Measurements from ENCODE around the gene CDHR2.

CDHR2 gene

DNA sequence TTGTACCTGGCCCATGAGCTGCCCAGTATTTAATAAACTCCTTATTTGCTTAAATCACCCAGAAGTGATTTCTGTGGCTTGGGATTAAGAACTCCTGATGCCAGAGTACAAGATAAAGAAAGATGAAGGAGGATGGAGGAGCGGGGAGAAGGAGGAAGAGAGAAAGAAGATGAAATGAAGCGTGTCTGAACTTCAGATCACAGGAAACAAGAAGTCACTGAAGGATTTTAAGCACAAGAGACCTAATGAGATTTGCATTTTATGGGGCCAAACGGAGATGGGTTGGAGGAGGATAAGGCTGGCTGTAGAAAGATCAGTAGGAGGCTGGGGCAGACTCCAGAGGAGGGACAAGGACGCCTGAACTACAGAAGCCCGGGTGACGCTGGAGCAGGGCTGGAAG, 84.5 kb downstream of the CDHR2 start:
- no peak for DNase-seq (ENCODE audit: low read depth in 2 of 3, low spot score in 1 of 3)

DNA sequence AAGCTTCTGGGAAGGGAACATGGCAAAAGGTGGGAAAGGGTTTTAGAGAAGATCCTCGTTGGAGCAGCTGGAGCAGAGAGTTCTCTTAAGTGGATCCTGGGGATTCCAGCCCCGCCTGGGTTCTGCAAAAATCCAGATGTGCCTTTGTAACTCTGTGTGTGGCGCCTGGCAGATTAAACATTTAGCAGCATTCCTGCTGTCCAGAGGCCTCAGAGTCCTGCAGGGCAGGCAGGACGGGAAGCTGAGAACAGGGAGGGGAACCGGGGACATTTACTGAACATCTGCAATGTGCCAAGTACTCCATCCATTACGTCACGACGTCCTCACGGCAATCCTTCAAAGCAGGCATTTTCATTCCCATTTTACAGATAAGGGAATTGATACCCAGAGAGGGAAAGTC, 87.3 kb downstream of the CDHR2 start:
- no peak for DNase-seq (ENCODE audit: low read depth in 2 of 3, low spot score in 1 of 3)

DNA sequence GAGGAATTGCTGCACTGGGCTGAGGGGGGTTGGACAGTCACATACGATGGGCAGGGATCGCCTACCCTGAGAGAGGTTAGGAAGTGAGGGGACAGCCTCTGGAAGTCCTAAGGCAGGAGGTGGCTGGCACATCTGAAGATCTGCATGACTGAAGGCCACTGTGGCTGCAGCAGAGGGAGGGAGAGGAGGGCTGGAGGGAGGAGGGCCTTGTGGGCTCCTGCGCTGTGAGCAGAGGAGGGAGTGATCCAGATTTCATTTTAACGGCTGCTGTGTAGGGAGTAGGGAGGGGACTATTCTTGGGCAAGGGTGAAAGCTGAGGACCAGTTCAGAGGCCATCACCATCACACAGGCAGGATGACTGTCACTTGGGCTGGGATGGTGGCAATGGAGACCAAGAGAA, 88.4 kb downstream of the CDHR2 start:
- DNase-seq (ENCODE audit: low read depth in 2 of 3, low spot score in 1 of 3), result no peak

DNA sequence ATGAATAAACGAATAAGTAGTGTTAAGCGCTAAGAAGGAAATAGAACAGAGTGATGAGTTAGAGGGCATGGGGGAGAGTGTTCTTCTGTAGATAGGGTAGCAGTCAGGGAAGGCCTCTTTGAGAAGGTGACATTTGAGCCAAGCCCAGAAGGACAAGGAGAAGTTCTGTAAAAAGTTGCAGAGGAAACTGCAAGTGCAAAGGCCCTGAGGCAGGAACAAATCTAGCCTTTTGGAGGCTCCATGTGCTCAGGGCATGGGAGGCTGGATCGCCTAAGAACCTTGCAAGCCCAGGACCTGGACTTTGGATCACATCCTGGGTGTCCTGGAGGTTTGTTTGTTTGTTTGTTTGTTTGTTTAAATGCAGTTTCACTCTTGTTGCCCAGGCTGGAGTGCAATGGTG, 89.3 kb downstream of the CDHR2 start:
- no peak for DNase-seq (ENCODE audit: low read depth in 2 of 3, low spot score in 1 of 3)

DNA sequence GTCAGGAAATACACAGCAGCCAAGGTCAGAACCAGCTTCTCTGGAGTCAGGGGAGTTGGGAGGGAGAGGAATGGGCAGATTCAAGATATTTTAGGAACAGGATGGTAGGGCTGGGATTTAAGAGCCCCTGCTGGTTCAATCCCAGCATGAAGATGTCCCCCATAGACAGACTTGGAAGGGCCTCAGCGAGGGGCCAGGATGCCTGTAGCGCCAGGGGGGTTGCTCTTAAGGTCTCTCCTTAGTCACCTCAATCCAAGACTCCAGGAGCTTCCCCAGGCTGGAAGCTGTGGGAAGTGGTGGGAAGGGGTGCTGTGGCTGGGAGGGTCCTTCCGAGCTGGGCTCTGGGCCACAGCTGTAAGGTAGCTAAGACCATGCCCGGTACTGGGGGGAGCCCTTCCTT, 90.1 kb downstream of the CDHR2 start:
- no peak for DNase-seq (ENCODE audit: low read depth in 2 of 3, low spot score in 1 of 3)

DNA sequence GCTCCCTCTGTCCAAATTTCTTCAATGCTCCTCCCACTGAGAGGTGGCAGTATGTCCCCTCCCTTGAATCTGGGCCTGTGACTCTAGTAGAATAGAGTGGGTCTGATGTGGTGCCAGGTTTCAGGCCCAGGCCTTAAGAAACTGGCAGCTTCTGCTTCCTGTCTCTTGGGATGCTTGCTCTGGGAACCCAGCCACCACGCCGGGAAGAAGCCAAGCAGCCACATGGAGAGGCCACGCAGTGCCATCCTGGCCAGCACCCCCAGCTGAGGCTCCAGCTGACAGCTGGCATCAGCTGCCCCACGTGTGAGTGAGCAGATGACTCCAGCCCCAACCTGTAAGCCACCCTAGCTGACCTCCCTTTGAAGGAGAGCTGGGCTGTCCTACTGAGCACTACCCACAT, 90.8 kb downstream of the CDHR2 start:
- no peak for DNase-seq (ENCODE audit: low read depth in 2 of 3, low spot score in 1 of 3)

DNA sequence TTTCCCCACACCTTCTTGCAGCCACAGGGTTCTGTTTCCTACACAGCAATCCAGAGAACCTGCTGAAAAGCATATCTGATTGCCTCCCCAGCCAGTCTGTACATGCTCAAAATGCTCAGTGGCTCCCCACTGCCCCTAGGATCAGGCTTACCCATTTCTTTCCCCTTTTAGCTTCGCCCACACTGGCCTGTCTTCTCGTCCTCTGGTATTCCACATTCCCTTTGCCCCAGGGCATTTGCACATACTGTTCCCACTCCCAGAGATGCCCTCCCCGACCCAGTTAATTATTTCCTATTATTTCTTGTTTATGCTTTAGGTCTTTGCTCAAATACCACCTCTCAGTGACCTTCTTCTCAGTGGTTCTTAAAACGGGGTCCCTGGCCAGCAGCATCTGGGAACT, 91.5 kb downstream of the CDHR2 start:
- DNase-seq (ENCODE audit: low read depth in 2 of 3, low spot score in 1 of 3), result no peak

DNA sequence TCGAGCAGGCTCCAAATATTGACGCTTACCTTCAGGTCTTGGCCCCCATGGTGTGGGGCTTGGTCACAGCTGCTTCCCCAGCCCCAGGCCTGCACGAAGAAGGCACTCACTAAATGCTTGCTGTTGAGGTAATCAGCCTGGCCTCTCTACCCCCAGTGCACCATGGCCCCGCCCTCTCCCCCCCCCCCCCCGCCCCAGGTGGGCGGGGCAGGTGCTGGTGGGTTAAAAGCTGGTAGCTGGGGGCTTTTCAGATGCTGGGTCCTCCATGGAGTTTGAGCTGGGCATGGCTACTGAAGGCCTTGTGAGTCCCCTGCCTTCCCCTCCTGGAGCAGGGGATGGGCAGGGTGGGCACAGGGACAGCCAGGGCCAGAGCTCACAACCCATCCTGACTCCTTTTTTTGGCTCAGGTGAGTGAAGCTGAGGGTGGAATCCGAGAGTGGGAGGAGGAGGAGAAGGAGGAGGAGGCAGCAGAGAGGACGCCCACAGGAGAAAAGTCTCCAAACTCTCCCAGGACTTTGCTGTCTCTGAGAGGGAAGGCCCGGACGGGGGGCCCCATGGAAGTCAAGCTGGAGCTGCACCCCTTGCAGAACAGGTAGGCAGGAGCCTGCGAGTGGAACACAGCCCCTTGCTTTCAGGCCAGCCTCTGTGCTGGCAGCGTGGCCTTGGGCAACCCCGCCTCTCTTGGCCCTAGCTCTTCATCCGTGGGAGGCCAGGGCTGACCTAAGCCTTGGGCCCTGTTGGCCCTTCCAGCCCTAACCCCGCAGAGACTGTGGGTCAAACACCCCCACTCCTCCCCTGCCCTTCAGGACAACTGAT, 93.7 kb downstream of the CDHR2 start:
- no peak for DNase-seq (ENCODE audit: low read depth in 2 of 3, low spot score in 1 of 3)

DNA sequence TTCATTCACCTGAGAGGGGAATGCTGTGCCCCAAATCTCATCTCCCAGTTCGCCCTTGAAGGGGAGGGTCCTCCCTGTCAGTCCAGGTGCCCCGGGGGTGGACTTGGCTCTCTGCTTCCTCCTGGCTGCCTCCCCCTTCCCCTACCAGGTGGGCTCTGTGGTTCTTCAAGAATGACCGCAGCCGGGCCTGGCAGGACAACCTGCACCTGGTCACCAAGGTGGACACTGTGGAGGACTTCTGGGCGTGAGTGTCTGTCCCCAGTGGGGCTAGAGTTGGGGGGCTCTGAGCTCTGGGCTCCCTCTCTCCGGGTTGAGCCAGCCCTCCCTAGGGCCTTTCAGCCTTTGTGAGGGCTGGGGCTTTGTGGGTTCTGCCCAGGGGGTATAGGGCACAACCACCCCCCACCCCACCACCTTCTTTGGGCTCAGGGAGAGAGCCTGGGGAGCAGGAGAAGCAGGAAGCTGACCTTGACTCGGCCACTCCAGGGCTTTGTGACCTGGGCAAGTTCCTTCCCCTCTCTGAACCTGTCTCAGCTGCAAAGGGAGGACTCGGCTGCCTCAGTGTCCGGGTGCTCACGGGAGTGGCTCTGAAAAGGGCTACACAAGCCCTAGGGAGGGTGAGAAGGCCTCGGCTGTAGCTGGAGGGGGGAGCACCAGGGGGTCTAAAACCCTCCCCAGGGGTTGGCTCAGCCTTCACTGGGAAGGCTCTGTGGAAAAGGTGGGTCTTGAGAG, 94.5 kb downstream of the CDHR2 start:
- DNase-seq (ENCODE audit: low read depth in 2 of 3, low spot score in 1 of 3), result no peak

DNA sequence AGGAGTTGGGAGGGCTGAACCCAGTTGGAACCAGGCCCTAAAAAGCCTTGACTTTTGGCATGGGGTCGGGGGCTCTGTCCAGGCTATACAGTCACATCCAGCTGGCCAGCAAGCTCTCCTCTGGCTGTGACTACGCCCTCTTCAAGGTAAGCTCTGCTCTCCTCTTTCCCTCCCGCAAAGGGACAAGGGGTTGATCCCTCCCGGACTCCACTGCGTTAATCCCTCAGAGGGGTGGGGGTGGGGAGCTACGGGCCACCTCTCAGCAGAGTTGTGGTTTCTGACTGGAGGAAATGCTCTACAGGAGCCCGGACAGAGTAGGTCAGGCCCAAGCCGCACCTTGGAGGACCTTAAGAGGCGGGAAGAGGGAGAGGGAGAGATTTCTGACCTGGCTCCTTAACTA, 95.2 kb downstream of the CDHR2 start:
- no peak for DNase-seq (ENCODE audit: low read depth in 2 of 3, low spot score in 1 of 3)

DNA sequence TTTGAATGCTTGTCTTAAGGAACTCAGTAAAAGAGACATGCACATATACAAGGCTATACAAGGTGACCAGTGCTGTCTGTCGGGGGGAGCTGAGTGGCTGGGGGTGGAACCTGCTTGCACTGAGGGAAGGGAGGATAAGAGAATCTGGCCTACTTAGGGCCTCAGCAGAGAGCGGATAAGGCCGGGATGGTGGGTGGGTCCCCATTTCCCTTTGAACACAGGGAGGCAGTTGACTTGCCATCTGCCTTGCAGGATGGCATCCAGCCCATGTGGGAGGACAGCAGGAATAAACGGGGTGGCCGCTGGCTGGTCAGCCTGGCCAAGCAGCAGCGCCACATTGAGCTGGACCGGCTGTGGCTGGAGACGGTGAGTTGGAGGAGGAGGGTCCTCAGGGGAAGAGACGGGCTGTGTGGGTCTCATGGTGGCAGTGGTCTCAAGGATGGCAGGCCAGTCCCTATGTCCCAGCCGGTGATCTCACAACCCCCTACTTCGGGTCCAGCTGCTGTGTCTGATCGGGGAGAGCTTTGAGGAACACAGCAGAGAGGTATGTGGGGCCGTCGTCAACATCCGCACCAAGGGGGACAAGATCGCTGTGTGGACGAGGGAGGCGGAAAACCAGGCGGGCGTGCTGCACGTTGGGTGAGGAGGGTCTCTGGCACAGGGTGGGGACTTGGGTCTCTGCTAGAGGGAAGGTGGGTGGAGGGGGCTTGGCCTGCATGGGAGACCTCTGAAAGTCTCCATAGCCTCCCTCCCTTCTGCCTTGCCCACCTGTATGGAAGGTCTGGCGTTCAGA, 95.9 kb downstream of the CDHR2 start:
- no peak for DNase-seq (ENCODE audit: low read depth in 2 of 3, low spot score in 1 of 3)
